Ovary (tissue), 3 donors: ENCODE results near the gene ZMIZ1.

Experiments used
- POLR2A ChIP-seq: fragments of 450-650 bp; IDR thresholded peaks from one replicate; pipeline ENCODE4 v1.6.1; 2017; ENCODE audit warnings: antibody characterized with exemption, mild to moderate bottlenecking, moderate library complexity
- TF ChIP-seq, protein P1 (sequence below), 3 donors: fragments of 450-650 bp in 2 of 3; fragments of 200-600 bp in 1 of 3; IDR thresholded peaks; one replicate each; pipeline versions ENCODE4 v1.5.1 to v1.8.0; 2016 to 2022; ENCODE audit warnings: antibody characterized with exemption in 3 of 3, mild to moderate bottlenecking in 1 of 3
- donor health status: DM: no; HTN: no; CAD: no.

DNA sequence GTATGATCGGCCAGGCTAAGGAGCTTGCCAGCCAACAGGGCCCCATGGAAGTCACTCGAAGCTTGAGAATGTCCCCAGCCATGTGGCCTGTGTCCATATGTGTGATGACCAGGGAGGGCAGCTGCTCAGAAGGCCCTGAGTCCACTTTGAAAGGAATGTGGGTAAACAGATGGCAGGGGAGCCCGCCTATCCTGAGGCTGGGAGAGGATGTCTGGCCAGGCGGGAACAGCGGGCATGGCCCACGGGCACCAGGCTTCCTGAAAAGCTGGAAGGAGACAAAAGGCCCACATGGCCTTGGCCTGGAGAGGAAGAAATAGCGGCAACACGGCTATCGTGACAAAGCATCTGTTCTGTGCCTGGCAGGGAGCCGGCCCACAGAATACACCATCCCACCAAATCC is 140.6 kb downstream of the ZMIZ1 start:
- TF ChIP-seq, protein P1, sequence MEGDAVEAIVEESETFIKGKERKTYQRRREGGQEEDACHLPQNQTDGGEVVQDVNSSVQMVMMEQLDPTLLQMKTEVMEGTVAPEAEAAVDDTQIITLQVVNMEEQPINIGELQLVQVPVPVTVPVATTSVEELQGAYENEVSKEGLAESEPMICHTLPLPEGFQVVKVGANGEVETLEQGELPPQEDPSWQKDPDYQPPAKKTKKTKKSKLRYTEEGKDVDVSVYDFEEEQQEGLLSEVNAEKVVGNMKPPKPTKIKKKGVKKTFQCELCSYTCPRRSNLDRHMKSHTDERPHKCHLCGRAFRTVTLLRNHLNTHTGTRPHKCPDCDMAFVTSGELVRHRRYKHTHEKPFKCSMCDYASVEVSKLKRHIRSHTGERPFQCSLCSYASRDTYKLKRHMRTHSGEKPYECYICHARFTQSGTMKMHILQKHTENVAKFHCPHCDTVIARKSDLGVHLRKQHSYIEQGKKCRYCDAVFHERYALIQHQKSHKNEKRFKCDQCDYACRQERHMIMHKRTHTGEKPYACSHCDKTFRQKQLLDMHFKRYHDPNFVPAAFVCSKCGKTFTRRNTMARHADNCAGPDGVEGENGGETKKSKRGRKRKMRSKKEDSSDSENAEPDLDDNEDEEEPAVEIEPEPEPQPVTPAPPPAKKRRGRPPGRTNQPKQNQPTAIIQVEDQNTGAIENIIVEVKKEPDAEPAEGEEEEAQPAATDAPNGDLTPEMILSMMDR (IDR thresholded peaks at IDR 0.05): no peak
- no peak for TF ChIP-seq POLR2A
